ENCODE results near the gene RETN.

- TF ChIP-seq CTCF (IDR thresholded peaks at IDR 0.05) (no peak), POLR2A (IDR thresholded peaks at IDR 0.05) (no peak)
These were observed 7.5 kb downstream of the RETN start for GRCh38 chr19:7676376-7676775.
